Fibroblast of mammary gland (primary cell): ENCODE measurements around the gene HTR4.

ENCODE experiments used
- DNase-seq: peaks from one replicate; pipeline ENCODE4 v3.0.0-alpha.2; 2010; ENCODE audit warnings: low read depth
- H3K4me3 ChIP-seq: 2 replicates; pipeline ENCODE4 v1.5.1; 2011; ENCODE audit warnings: low read depth, mild to moderate bottlenecking, low read length, moderate library complexity; ENCODE audit not compliant: control insufficient read depth
- TF ChIP-seq, protein P1 (sequence below): conservative IDR thresholded peaks from 2 replicates; pipeline ENCODE4 v1.5.1; 2011; ENCODE audit warnings: low read depth, low read length, inconsistent platforms; ENCODE audit not compliant: control insufficient read depth, insufficient read depth

Gene HTR4

GRCh38 chr5:148561801-148562311 lies 92.5 kb downstream of the HTR4 start:
- no peak overlapping the region for H3K4me3 ChIP-seq
- DNase-seq = no peak
- TF ChIP-seq, protein P1, sequence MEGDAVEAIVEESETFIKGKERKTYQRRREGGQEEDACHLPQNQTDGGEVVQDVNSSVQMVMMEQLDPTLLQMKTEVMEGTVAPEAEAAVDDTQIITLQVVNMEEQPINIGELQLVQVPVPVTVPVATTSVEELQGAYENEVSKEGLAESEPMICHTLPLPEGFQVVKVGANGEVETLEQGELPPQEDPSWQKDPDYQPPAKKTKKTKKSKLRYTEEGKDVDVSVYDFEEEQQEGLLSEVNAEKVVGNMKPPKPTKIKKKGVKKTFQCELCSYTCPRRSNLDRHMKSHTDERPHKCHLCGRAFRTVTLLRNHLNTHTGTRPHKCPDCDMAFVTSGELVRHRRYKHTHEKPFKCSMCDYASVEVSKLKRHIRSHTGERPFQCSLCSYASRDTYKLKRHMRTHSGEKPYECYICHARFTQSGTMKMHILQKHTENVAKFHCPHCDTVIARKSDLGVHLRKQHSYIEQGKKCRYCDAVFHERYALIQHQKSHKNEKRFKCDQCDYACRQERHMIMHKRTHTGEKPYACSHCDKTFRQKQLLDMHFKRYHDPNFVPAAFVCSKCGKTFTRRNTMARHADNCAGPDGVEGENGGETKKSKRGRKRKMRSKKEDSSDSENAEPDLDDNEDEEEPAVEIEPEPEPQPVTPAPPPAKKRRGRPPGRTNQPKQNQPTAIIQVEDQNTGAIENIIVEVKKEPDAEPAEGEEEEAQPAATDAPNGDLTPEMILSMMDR = no peak

GRCh38 chr5:148559461-148559860 lies 94.9 kb downstream of the HTR4 start:
- TF ChIP-seq, protein P1 = no peak
- DNase-seq = no peak
- H3K4me3 ChIP-seq = no peak overlapping the region

DNA sequence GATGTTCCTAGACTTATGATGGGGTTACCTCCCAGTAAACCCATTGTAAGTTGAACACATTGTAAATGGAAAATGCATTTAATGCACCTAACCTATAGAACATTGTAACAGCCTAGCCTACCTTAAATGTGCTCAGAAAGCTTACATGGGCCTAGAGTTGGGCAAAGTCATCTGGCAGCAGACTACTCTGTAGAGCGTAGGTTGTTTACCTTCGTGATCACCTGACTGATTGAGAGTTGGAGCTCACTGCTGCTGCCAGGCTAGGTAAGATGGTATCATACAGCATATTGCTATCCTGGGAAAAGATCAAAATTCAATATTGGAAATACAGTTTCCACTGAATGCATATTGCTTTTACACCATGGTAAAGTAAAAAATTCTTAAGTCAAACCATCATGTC lies 95.4 kb downstream of the HTR4 start:
- no peak overlapping the region for H3K4me3 ChIP-seq
- DNase-seq = no peak
- TF ChIP-seq, protein P1 = no peak

DNA sequence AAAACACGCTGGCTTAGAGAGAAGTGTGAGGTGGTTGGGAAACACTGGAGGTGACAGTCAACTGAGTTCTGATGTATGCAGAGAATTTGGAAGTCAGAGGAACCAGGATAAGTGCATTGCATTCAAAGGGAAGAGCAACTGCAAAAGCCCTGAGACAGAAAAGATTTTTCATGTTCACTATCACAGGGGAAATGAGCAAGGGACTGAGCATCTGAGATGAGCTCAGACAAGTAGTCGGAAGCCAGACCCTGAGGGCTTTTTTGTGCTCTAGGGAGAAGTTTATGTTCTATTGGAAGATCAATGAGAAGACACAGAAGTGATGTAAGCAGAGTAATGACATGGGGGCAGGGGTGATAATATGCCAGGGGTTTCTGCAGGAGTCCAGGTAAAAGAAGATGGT lies 97.5 kb downstream of the HTR4 start:
- TF ChIP-seq, protein P1 = no peak
- no peak for DNase-seq
- no peak overlapping the region for H3K4me3 ChIP-seq

DNA sequence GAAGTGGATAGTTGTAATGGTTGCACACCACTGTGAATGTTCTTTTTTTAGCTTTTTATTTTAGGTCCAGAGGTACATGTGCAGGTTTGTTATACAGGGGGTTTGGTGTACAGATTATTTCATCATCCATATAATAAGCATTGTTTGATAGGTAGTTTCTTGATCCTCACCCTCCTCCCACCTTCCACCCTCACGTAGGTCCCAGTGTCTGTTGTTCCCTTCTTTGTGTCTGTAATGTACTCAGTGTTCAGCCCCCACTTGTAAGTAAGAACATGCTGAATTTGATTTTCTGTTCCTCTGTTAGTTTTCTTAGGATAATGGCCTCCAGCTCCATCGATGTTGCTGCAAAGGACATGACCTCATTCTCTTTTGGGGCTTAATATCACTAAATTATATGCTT lies 99.7 kb downstream of the HTR4 start:
- H3K4me3 ChIP-seq = no peak overlapping the region
- no peak for DNase-seq
- TF ChIP-seq, protein P1 = no peak

DNA sequence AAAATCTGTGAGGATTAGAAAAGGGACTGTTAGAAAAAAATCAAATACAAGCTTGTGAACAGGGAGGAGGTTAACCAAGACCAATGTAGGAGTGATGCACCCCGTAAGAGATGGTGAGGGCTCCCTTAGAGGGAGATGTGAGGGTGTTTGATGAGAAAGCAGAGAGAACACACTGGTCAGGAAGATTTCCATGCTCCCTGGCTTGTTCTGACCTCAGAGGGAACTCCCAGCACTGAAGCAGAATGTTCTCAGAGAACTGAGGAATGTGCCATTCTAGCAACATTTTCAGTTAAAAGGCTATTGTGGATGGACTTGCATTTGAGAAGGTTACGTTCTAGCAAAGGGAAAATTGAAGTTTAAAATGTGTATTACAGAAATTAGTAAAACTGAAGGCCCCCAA lies 110.6 kb downstream of the HTR4 start:
- no peak overlapping the region for H3K4me3 ChIP-seq
- DNase-seq = peak; percentile 16
- TF ChIP-seq, protein P1 = no peak

- H3K4me3 ChIP-seq = no peak overlapping the region
- TF ChIP-seq, protein P1 = no peak
- peak; percentile 80 for DNase-seq
Observed at GRCh38 chr5:148542812-148543211, 111.5 kb downstream of the HTR4 start.
